GM21390 (cell line): ENCODE data around the gene IFFO2.

Experiments
- ATAC-seq: cut with Tn5 transposase; IDR thresholded peaks from one replicate; pipeline ENCODE4 v1.9.1; 2021; ENCODE audit not compliant: unreplicated experiment

Gene IFFO2

GRCh38 chr1:18972991-18973390 lies 16.5 kb upstream of the IFFO2 start:
- no peak for ATAC-seq

- ATAC-seq = no peak
These were observed 16.1 kb upstream of the IFFO2 start for GRCh38 chr1:18972531-18972930.

GRCh38 chr1:18970762-18971161 lies 14.3 kb upstream of the IFFO2 start:
- no peak for ATAC-seq

GRCh38 chr1:18970358-18970757 lies 13.9 kb upstream of the IFFO2 start:
- no peak for ATAC-seq

- no peak for ATAC-seq
These were observed 10.7 kb upstream of the IFFO2 start for GRCh38 chr1:18967066-18967690.

- no peak for ATAC-seq
These were observed 9.0 kb upstream of the IFFO2 start for GRCh38 chr1:18965206-18966173.

- ATAC-seq = no peak
These were observed 7.5 kb upstream of the IFFO2 start for GRCh38 chr1:18963968-18964367.

- no peak for ATAC-seq
These were observed 6.6 kb upstream of the IFFO2 start for GRCh38 chr1:18962855-18963737.

GRCh38 chr1:18962121-18962721 lies 5.7 kb upstream of the IFFO2 start:
- no peak for ATAC-seq

- no peak for ATAC-seq
These were observed 4.3 kb upstream of the IFFO2 start for GRCh38 chr1:18960821-18961220.

- ATAC-seq = no peak
These were observed 3.9 kb upstream of the IFFO2 start for GRCh38 chr1:18960409-18960808.

- no peak for ATAC-seq
These were observed 3.1 kb upstream of the IFFO2 start for GRCh38 chr1:18959591-18959990.

- ATAC-seq = no peak
These were observed 1.2 kb upstream of the IFFO2 start for GRCh38 chr1:18957532-18958300.

GRCh38 chr1:18957136-18957521 lies 653 bp upstream of the IFFO2 start:
- no peak for ATAC-seq

- peak; percentile 12 for ATAC-seq
These were observed 859 bp downstream of the IFFO2 start for GRCh38 chr1:18955441-18956192.

- no peak for ATAC-seq
These were observed 1.4 kb downstream of the IFFO2 start for GRCh38 chr1:18955131-18955440.

- ATAC-seq = no peak
These were observed 2.0 kb downstream of the IFFO2 start for GRCh38 chr1:18954270-18955071.

GRCh38 chr1:18953731-18954231 lies 2.7 kb downstream of the IFFO2 start:
- ATAC-seq = no peak
